Gastrocnemius medialis (tissue), 4 donors: ENCODE results near the gene CRYZ. TPM values are rescaled to one million over a fixed set of nuclear protein-coding genes. Genes with fewer than 3 reads are reported as not detected.

Experiments used
- ATAC-seq, 2 donors: fragments of 150-250 bp; one replicate each; pipeline ENCODE4 v1.9.1; 2016
- DNase-seq, 2 donors: peaks; one replicate each; pipeline ENCODE4 v3.0.0-alpha.2; 2019
- H3K27ac ChIP-seq, 4 donors: fragments of 200-600 bp; sonication (generic); 1 replicate in 1 of 4; 2 replicates in 3 of 4; pipeline ENCODE4 v1.5.1; 2016 to 2018; ENCODE audit warnings: mild to moderate bottlenecking in 2 of 4, moderate library complexity in 1 of 4
- H3K27me3 ChIP-seq, 3 donors: fragments of 200-600 bp; sonication (generic) in 2 of 3; 1 replicate in 1 of 3; 2 replicates in 2 of 3; pipeline versions ENCODE4 v1.5.1 to v1.6.0; 2016 to 2019; ENCODE audit warnings: mild to moderate bottlenecking in 1 of 3, moderate library complexity in 1 of 3
- H3K36me3 ChIP-seq, 2 donors: fragments of 200-600 bp; sonication (generic) in 1 of 2; one replicate each; pipeline ENCODE4 v1.5.1; 2017 to 2018
- H3K4me1 ChIP-seq, 2 donors: fragments of 200-600 bp; sonication (generic) in 1 of 2; one replicate each; pipeline ENCODE4 v1.5.1; 2016 to 2017; ENCODE audit warnings: mild to moderate bottlenecking in 2 of 2
- H3K4me3 ChIP-seq, 4 donors: fragments of 200-600 bp; sonication (generic) in 3 of 4; 1 replicate in 1 of 4; 2 replicates in 3 of 4; pipeline ENCODE4 v1.5.1; 2016 to 2019; ENCODE audit warnings: mild to moderate bottlenecking in 2 of 4
- H3K9me3 ChIP-seq, 3 donors: fragments of 200-600 bp; sonication (generic) in 2 of 3; 1 replicate in 1 of 3; 2 replicates in 2 of 3; pipeline ENCODE4 v1.5.1; 2016 to 2019
- CTCF ChIP-seq, 5 experiments: fragments of 450-650 bp in 3 of 5; fragments of 200-600 bp in 2 of 5; sonication (generic) in 2 of 5; IDR thresholded peaks in 4 of 5; conservative IDR thresholded peaks in 1 of 5; 1 replicate in 4 of 5; 2 replicates in 1 of 5; pipeline ENCODE4 v1.5.1; 2016 to 2019; ENCODE audit warnings: antibody characterized with exemption in 5 of 5, mild to moderate bottlenecking in 3 of 5, moderate library complexity in 3 of 5
- POLR2A ChIP-seq, 2 donors: fragments of 450-650 bp; IDR thresholded peaks; one replicate each; pipeline ENCODE4 v1.6.1; 2017; ENCODE audit warnings: antibody characterized with exemption in 2 of 2, mild to moderate bottlenecking in 2 of 2, moderate library complexity in 2 of 2
- in situ Hi-C, 4 donors: fragments of 200-750 bp; cut with MboI; loops; one replicate each; pipeline versions ENCODE4 v1.15.0 to v1.8.0; 2017; ENCODE audit warnings: low sequenced_read_pairs in 4 of 4
- intact Hi-C: fragments of 100-400 bp; cut with DNase I; formaldehyde crosslinking; loops from one replicate; pipeline ENCODE4 v1.15.1; 2023; ENCODE audit warnings: low total_unique reads
- total RNA-seq, 4 donors: library from RNA; depleted of rRNA; stranded (reverse); fragments of >200 nt; gene quantifications; one replicate each; pipeline versions ENCODE4 v1.1.0 to v1.2.3, GENCODE V29; 2016

The CRYZ gene
- total RNA-seq, 4 donors from 2014 or later: 8.0 to 20.7 (median 11.3) TPM

- ATAC-seq (no peak), DNase-seq (no peak)
- Histone ChIP-seq H3K4me3 (no peak overlapping the region), H3K27me3 (no peaks in the 10 kb centered on the region), H3K4me1 (no peaks in the 10 kb centered on the region), H3K27ac (no peak overlapping the region), H3K9me3 (no peaks in the 10 kb centered on the region), H3K36me3 (peaks cover 0 to 68% of the 10 kb centered on the region in 2 donors)
- intact Hi-C loops: no loop called here
- in situ Hi-C loops: no loop called here
- TF ChIP-seq POLR2A (IDR thresholded peaks at IDR 0.05) (no peak), CTCF (IDR thresholded peaks at IDR 0.05 in 4 of 5, conservative IDR thresholded peaks at IDR 0.05 in 1 of 5) (no peak)
Measured at GRCh38 chr1:74703386-74704182, 29.3 kb downstream of the CRYZ start.

DNA sequence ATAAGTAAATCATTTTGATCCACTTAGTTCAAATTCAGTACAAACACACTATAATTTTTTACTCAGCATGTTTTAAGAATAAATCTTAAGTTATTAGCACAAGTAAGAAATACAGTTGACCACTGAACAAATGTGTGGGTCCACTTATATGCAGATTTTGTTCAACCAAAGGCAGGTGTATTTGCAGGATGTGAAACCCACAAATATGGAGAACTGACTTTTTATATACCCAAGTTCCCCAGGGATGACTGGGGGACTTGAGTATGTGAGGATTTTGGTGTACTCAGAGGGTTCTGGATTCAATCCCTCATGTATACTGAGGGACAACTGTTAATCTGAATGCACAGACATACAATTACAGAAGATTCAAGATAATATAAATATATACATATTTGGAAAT lies 33.5 kb downstream of the CRYZ start:
- TF ChIP-seq POLR2A (IDR thresholded peaks at IDR 0.05): no peak
- TF ChIP-seq CTCF (IDR thresholded peaks at IDR 0.05 in 4 of 5, conservative IDR thresholded peaks at IDR 0.05 in 1 of 5): no peak
- DNase-seq (no peak), ATAC-seq (no peak)
- Histone ChIP-seq H3K27ac (no peak overlapping the region), H3K4me1 (no peaks in the 10 kb centered on the region), H3K9me3 (no peaks in the 10 kb centered on the region), H3K4me3 (no peak overlapping the region), H3K27me3 (no peaks in the 10 kb centered on the region), H3K36me3 (peaks cover 0 to 28% of the 10 kb centered on the region in 2 donors)
- in situ Hi-C loops (no loop called here), intact Hi-C loops (no loop called here)

- peaks cover 0 to 15% of the 10 kb centered on the region in 2 donors for H3K36me3 ChIP-seq
- no peaks in the 10 kb centered on the region for H3K4me1 ChIP-seq
- H3K27me3 ChIP-seq: no peaks in the 10 kb centered on the region
- H3K9me3 ChIP-seq: no peaks in the 10 kb centered on the region
- in situ Hi-C loops: no loop called here
- no peak for DNase-seq
- no peak overlapping the region for H3K27ac ChIP-seq
- intact Hi-C loops: no loop called here
- ATAC-seq: no peak
- H3K4me3 ChIP-seq: no peak overlapping the region
- TF ChIP-seq CTCF (IDR thresholded peaks at IDR 0.05 in 4 of 5, conservative IDR thresholded peaks at IDR 0.05 in 1 of 5): no peak
- TF ChIP-seq POLR2A (IDR thresholded peaks at IDR 0.05): no peak
Measured at GRCh38 chr1:74697832-74698231, 35.0 kb downstream of the CRYZ start.

- no peak for ATAC-seq
- no peak for DNase-seq
- Histone ChIP-seq H3K4me1 (no peaks in the 10 kb centered on the region), H3K9me3 (no peaks in the 10 kb centered on the region), H3K27me3 (no peaks in the 10 kb centered on the region), H3K36me3 (no peaks in the 10 kb centered on the region), H3K4me3 (no peak overlapping the region), H3K27ac (no peak overlapping the region)
- in situ Hi-C loops: no loop called here
- intact Hi-C loops: no loop called here
- TF ChIP-seq POLR2A (IDR thresholded peaks at IDR 0.05): no peak
- TF ChIP-seq CTCF (IDR thresholded peaks at IDR 0.05 in 4 of 5, conservative IDR thresholded peaks at IDR 0.05 in 1 of 5): no peak
Measured at GRCh38 chr1:74693473-74693872, 39.4 kb downstream of the CRYZ start.
